Measurements from ENCODE around the gene PIN4. TPM values are rescaled to one million over a fixed set of nuclear protein-coding genes. Genes with fewer than 3 reads are reported as not detected.

PIN4 gene
- total and polyA plus RNA-seq, 10 of the 15 experiments (the other 5 are each of a cell fraction or from before 2014, with no cell fraction given) = 8.2 to 53.6 (median 33.9) TPM

- TF ChIP-seq E2F8 (IDR thresholded peaks at IDR 0.05; ENCODE audit: low read depth, partially characterized antibody) (no peak), MTA3 (IDR thresholded peaks at IDR 0.05; ENCODE audit: borderline replicate concordance, low read length) (no peak), RUNX3 (IDR thresholded peaks at IDR 0.05; ENCODE audit: low read length) (peak; percentile 43), NBN (IDR thresholded peaks at IDR 0.05) (no peak), EGR1 (IDR thresholded peaks at IDR 0.05; ENCODE audit: borderline replicate concordance in 1 of 2, low read depth in 2 of 2, low read length in 2 of 2) (peak in 1 of 2 experiments; percentile 23; a peak in 1 of 3 replicates), TAF1 (IDR thresholded peaks at IDR 0.05; ENCODE audit: borderline replicate concordance, low read depth, low read length) (no peak), ZBTB4 (CRISPR knock-in tag; IDR thresholded peaks at IDR 0.05) (no peak), NR2F1 (conservative IDR thresholded peaks at IDR 0.05) (0 out of 2 replicates have a peak, but pooled peaks have one; percentile 17), ZNF207 (IDR thresholded peaks at IDR 0.05; ENCODE audit: borderline replicate concordance) (no peak), YY1 (IDR thresholded peaks at IDR 0.05; ENCODE audit: low read depth, low read length) (peak; percentile 81; the same call in 1 of the 2 replicates), SMC3 (IDR thresholded peaks at IDR 0.05; ENCODE audit: borderline replicate concordance, low read length) (no peak), RELB (IDR thresholded peaks at IDR 0.05; ENCODE audit: low read depth) (peak; percentile 88), IRF4 (IDR thresholded peaks at IDR 0.05; ENCODE audit: low read depth, low read length) (no peak), ZBTB40 (IDR thresholded peaks at IDR 0.05; ENCODE audit: borderline replicate concordance) (peak; percentile 30; the same call in 1 of the 2 replicates), CBX5 (IDR thresholded peaks at IDR 0.05; ENCODE audit: low read depth) (no peak), SUPT20H (IDR thresholded peaks at IDR 0.05; ENCODE audit: borderline replicate concordance, control insufficient read depth, low read depth, low read length) (no peak), CHD2 (IDR thresholded peaks at IDR 0.05; ENCODE audit: borderline replicate concordance, low read depth, low read length) (0 out of 2 replicates have a peak, but pooled peaks have one; percentile 30)
These were observed at the start of gene PIN4 (continued) for GRCh38 chrX:72181178-72182125.

All from GM12878 (cell line).